NCI-H146 treated with DMSO at 0.1 percent for 48 hours (cell line): ENCODE measurements around the gene ELOF1.
A peak's percentile ranks its signal among the peaks of the same experiment; 100 is the strongest.

Experiments used
- DNase-seq: peaks from one replicate; lab custom pipeline; 2025; ENCODE audit not compliant: unreplicated experiment; lab: John Stamatoyannopoulos, UW

ELOF1 gene

GRCh38 chr19:11535792-11536595 is 23.0 kb downstream of the ELOF1 start:
- peak; percentile 44 for DNase-seq

DNA sequence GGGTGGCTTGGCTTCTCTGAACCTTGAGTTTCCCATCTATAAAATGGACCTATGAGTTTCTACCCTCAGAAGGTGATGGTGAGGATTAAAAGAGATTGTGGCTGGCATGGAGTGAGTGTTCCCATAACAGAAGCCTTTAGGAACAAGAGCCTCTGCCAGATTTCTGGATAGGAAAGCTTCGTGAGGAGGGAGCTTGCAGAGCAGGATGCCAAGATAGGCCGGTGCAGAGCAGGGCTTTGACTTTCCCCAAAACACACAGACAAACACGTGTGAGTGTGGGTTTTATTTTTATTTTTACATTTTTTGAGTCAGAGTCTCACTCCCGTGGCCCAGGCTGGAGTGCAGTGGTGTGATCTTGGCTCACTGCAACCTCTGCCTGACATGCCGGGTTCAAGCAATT is 24.1 kb downstream of the ELOF1 start:
- no peak for DNase-seq

DNA sequence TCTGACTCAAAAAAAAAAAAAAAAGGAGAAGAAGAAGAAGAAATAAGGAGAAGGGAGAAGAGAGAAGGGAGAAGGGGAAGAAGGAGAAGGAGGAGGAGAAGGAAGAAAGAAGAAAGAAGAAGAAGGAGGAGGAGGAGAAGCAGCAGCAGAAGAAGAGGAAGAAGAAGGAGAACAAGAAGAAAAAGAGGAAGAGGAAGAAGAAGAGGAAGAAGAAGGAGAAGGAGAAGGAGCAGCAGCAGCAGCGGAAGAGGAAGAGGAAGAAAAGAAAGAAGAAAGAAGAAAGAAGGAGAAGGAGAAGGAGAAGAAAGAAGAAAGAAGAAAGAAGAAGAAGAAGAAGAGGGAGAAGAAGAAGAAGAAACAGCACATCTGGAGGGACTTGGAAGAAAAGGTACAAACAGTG is 24.5 kb downstream of the ELOF1 start:
- no peak for DNase-seq

DNA sequence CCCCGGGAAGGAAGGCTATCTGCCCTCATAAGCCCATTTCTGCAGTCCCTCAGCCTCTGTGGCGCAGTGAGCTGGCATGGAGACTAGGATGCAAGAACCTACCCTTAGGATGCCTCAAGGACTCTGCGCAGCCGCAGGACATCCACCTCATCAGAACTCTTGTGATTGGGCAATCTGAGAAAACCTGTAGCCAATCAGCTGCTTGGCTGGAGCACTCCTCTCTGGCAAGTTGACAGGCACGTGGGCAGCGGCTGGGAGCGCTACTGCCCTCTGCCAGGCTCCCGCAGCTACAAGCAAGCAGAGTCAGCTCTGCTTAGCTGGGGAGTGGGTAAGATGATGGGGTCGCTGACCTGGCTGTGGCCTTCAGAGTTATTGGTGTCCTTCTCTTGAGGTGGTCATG is 28.6 kb downstream of the ELOF1 start:
- peak; percentile 96 for DNase-seq

- DNase-seq = peak; percentile 99
These were observed 30.3 kb downstream of the ELOF1 start, which contains the start of gene ECSIT for GRCh38 chr19:11528551-11529341. ECSIT (minus strand) TSS chr19:11529134; CDS start chr19:11519170, 9,964 bp downstream.

- no peak for DNase-seq
These were observed 39.9 kb downstream of the ELOF1 start for GRCh38 chr19:11519138-11519537.

DNA sequence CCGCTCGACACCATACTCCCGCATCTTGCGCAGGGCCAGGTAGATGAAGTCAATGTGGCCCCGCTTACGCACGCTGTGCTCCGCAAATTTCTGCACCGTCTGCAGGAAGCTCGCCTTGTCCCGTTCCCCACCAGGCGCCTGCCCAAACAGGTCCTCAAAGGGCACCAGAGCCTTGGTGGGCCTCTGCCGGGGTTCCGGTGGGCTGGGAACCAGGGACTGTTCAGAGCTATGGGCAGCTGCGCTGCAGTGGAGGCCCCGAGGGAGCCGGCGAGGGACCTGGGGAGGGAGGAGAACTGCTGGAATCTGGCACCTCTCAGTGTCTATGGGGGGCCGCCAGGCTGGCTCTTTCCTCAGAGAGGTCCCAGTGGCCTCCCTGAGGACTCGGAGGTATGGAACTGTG is 45.1 kb downstream of the ELOF1 start:
- DNase-seq = no peak

- DNase-seq = no peak
These were observed 48.6 kb downstream of the ELOF1 start for GRCh38 chr19:11510444-11510843.

DNA sequence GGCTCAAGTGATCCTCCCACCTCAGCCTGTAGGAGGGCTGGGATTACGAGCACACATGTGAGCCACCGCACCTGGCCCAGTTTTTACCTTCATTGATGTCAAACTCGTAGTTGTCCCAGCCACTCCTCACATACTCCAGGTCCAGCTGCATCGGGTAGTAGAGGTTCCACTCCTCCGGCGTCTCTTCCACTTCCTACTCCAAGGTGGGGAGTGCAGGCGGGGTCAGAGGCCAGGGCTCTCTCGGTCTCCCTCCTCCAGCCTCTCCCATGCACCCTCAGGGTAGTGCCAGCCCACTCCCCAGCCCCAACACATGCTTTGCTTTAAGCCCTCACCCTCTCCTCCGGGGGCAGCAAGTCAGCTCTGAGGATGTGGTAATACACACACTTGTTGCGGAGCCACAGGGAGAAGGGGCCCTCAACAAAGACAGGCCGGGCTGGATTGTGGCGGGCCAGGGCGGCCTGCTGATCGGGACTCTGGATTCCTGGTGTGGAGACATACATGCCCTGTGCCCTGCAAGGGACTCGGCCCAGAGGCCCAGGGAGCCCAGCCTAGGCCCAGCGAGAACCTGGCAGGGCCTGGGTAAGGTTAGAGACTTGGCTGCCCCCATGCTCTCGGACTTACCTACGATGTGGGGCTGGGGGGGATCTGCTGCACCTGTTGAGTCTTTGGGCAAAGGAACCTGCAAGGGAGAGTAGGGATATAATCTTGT is 51.5 kb downstream of the ELOF1 start:
- no peak for DNase-seq

- DNase-seq = no peak
These were observed 52.1 kb downstream of the ELOF1 start for GRCh38 chr19:11506967-11507366.

- DNase-seq = no peak
These were observed 52.9 kb downstream of the ELOF1 start for GRCh38 chr19:11506101-11506555.

GRCh38 chr19:11505504-11506100 is 53.4 kb downstream of the ELOF1 start, which contains the start of gene ZNF653:
ZNF653 (minus strand) TSS chr19:11505839; CDS start chr19:11505786, 53 bp downstream.
- DNase-seq = peak; percentile 94

DNA sequence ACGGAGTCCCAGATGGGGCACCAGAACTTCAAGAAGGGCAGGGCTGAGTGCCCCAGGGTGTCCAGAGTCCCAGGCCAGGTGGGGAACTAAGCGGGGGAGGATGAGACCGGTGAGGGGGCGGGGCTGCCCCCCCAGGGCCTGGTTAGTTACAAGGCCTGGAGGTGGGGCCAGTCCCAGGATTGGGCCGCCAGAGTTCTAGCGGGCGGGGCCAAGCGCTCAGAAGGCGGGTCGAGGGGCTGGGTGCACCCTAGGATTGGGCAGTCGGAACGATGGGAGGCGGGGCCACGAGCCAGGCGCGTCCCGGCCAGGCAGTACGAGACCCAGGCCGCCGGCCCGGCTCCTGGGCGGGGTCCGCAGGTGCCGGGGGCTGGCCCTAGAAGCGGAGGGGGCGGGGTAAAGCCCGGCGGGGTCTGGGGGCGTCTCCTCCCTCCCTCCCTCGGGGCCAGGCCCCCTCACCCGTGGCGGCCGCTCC is 54.0 kb downstream of the ELOF1 start:
- peak; percentile 90 for DNase-seq

DNA sequence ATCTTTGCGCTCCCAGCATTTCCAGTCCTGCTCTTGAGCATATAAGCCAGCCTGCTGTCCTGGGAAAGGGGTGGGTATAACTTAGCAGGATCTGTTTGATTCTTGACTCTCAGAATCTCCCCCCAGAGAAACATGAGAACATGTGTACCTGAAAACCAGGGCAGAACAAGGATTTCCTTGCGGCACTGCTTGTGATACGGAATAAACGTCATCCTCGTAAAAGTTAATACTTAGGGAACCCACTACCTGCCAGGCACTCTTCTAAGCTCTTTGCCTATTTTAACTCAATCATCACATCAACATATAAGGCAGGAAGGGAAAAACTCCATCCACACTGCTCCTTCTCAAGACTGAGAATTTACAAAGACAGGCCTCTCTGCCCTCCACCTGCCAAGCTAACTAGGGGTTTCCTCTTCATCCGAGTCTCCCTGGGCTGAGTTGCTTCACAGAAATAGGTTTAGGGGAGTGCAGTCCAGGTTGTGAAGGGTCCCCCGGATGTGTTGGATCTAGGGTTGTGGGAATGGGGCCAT is 54.5 kb downstream of the ELOF1 start:
- no peak for DNase-seq
